GM12878 (cell line): ENCODE results near the gene REPS2.

Source experiments
- ATF2 ChIP-seq: IDR thresholded peaks from 2 replicates; pipeline ENCODE4 v1.6.1; 2012; ENCODE audit warnings: low read length, inconsistent platforms
- CHD1 ChIP-seq: IDR thresholded peaks from 2 replicates; pipeline ENCODE4 v1.6.1; 2012; ENCODE audit warnings: low read depth, low read length, improper control_type of control experiment
- CHD2 ChIP-seq: IDR thresholded peaks from 2 replicates; pipeline ENCODE4 v1.6.1; 2011; ENCODE audit warnings: low read depth, low read length, improper control_type of control experiment, borderline replicate concordance
- CTCF ChIP-seq, 3 experiments: IDR thresholded peaks in 2 of 3; conservative IDR thresholded peaks in 1 of 3; 2 replicates each; pipeline ENCODE4 v1.5.1; 2011; ENCODE audit warnings: low read depth in 3 of 3, low read length in 3 of 3, mild to moderate bottlenecking in 3 of 3, control low read depth in 2 of 3, moderate library complexity in 2 of 3, inconsistent platforms in 1 of 3, mixed read lengths in 1 of 3; ENCODE audit not compliant: control insufficient read depth in 2 of 3, insufficient read depth in 1 of 3; ENCODE audit errors: extremely low read depth in 1 of 3
- DPF2 ChIP-seq: fragments of 450-650 bp; IDR thresholded peaks from 2 replicates; pipeline ENCODE4 v1.6.1; 2017; ENCODE audit warnings: mild to moderate bottlenecking
- EP300 ChIP-seq, 2 experiments: fragments of 150-350 bp in 1 of 2; IDR thresholded peaks; 2 replicates each; pipeline ENCODE4 v1.6.1; 2011 to 2012; ENCODE audit warnings: low read depth in 2 of 2, low read length in 2 of 2, borderline replicate concordance in 1 of 2, improper control_type of control experiment in 1 of 2, inconsistent platforms in 1 of 2; ENCODE audit not compliant: control insufficient read depth in 1 of 2
- MEF2A ChIP-seq: IDR thresholded peaks from 2 replicates; pipeline ENCODE4 v1.6.1; 2011; ENCODE audit warnings: low read depth, mild to moderate bottlenecking, low read length, moderate library complexity; ENCODE audit not compliant: insufficient read depth
- POLR2AphosphoS5 ChIP-seq: IDR thresholded peaks from 2 replicates; pipeline ENCODE4 v1.6.1; 2011; ENCODE audit warnings: mild to moderate bottlenecking, low read length, inconsistent platforms
- TBL1XR1 ChIP-seq: IDR thresholded peaks from 2 replicates; pipeline ENCODE4 v1.6.1; 2012; ENCODE audit warnings: low read depth, low read length, improper control_type of control experiment
- TF ChIP-seq, protein P1 (sequence below): IDR thresholded peaks from 2 replicates; pipeline ENCODE4 v1.6.1; 2011; ENCODE audit warnings: low read depth, low read length, improper control_type of control experiment, borderline replicate concordance

GRCh38 chrX:17098516-17099247 lies 152.2 kb downstream of the REPS2 start:
- TF ChIP-seq MEF2A (no peak), CTCF (IDR thresholded peaks at IDR 0.05 in 2 of 3, conservative IDR thresholded peaks at IDR 0.05 in 1 of 3; ENCODE audit: control insufficient read depth in 2 of 3, extremely low read depth in 1 of 3, insufficient read depth in 1 of 3, low read depth in 3 of 3, low read length in 3 of 3) (no peak), DPF2 (peak; percentile 78), POLR2AphosphoS5 (no peak), TBL1XR1 (no peak), ATF2 (no peak), CHD1 (no peak), EP300 (IDR thresholded peaks at IDR 0.05; ENCODE audit: borderline replicate concordance in 1 of 2, control insufficient read depth in 1 of 2, low read depth in 2 of 2, low read length in 2 of 2) (peak in 1 of 2 experiments; percentile 47; a peak in 1 of 4 replicates), CHD2 (no peak)
- TF ChIP-seq, protein P1, sequence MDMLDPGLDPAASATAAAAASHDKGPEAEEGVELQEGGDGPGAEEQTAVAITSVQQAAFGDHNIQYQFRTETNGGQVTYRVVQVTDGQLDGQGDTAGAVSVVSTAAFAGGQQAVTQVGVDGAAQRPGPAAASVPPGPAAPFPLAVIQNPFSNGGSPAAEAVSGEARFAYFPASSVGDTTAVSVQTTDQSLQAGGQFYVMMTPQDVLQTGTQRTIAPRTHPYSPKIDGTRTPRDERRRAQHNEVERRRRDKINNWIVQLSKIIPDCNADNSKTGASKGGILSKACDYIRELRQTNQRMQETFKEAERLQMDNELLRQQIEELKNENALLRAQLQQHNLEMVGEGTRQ: no peak
